AG04449 (cell line): ENCODE data around the gene ARHGAP5.

Experiments used
- CTCF ChIA-PET: fragments of 350-600 bp; formaldehyde crosslinking; extraction: SDS; loops from one replicate; lab custom pipeline; 2021; ENCODE audit warnings: antibody characterized with exemption; lab: Yijun Ruan, JAX
- POLR2A ChIA-PET: fragments of 400-600, 350-600 bp; formaldehyde crosslinking; extraction: SDS; loops from one replicate; lab custom pipeline; 2020; ENCODE audit warnings: antibody characterized with exemption, inconsistent platforms; lab: Yijun Ruan, JAX
- DNase-seq: peaks from one replicate; pipeline ENCODE4 v3.0.0-alpha.2; 2010; ENCODE audit warnings: low read depth, low spot score
- H3K4me3 ChIP-seq: 2 replicates; pipeline ENCODE4 v1.5.1; 2011; ENCODE audit warnings: low read depth, mild to moderate bottlenecking, control low read depth, low read length
- CTCF ChIP-seq: IDR thresholded peaks from one replicate; pipeline ENCODE4 v1.5.1; 2011; ENCODE audit warnings: mild to moderate bottlenecking, moderate library complexity, low read length, control low read depth, inconsistent platforms; ENCODE audit not compliant: insufficient read depth; ENCODE audit errors: missing control alignments

Gene ARHGAP5

GRCh38 chr14:32044454-32044853 is 32.6 kb upstream of the ARHGAP5 start:
- no peak for TF ChIP-seq CTCF
- CTCF ChIA-PET: no interaction called here
- H3K4me3 ChIP-seq: no peak overlapping the region
- POLR2A ChIA-PET: no interaction called here
- DNase-seq: no peak

- DNase-seq: no peak
- no peak for TF ChIP-seq CTCF
- ChIA-PET CTCF (interaction anchor here (0.9 to 2.1 kb wide), 2 partner anchors 26 to 29 kb away, joined by 3 to 7 read pairs; partner anchors contain the start of gene ARHGAP5), POLR2A (interaction anchor here (0.6 kb wide), 1 partner anchor 19 kb away, joined by 3 read pairs; no protein-coding TSS in a partner anchor)
- no peak overlapping the region for H3K4me3 ChIP-seq
Measured at GRCh38 chr14:32047791-32048190, 29.3 kb upstream of the ARHGAP5 start.

- H3K4me3 ChIP-seq: no peak overlapping the region
- no peak for DNase-seq
- TF ChIP-seq CTCF: no peak
- ChIA-PET CTCF (no interaction called here), POLR2A (no interaction called here)
Measured at GRCh38 chr14:32049361-32050088, 27.6 kb upstream of the ARHGAP5 start.

GRCh38 chr14:32050878-32051277 is 26.2 kb upstream of the ARHGAP5 start:
- POLR2A ChIA-PET: no interaction called here

GRCh38 chr14:32054536-32054935 is 22.6 kb upstream of the ARHGAP5 start:
- no peak for TF ChIP-seq CTCF
- H3K4me3 ChIP-seq: no peak overlapping the region
- POLR2A ChIA-PET: no interaction called here
- DNase-seq: no peak
- CTCF ChIA-PET: no interaction called here

More at GRCh38 chr14:32050878-32051277, 26.2 kb upstream of the ARHGAP5 start:
- DNase-seq: no peak
- CTCF ChIA-PET: interaction anchor here (0.8 to 2.0 kb wide), 2 partner anchors 10 to 19 kb away, joined by 3 to 6 read pairs; no protein-coding TSS in a partner anchor
- H3K4me3 ChIP-seq: no peak overlapping the region
- no peak for TF ChIP-seq CTCF

- TF ChIP-seq CTCF: no peak
- POLR2A ChIA-PET: no interaction called here
- DNase-seq: no peak
- CTCF ChIA-PET: interaction anchor here (0.6 to 1.0 kb wide), 3 partner anchors 18 to 197 kb away, joined by 3 read pairs; no protein-coding TSS in a partner anchor
- H3K4me3 ChIP-seq: no peak overlapping the region
Measured at GRCh38 chr14:32055175-32055574, 21.9 kb upstream of the ARHGAP5 start.
